Measurements from ENCODE around the gene CCDC149.

CCDC149 gene

DNA sequence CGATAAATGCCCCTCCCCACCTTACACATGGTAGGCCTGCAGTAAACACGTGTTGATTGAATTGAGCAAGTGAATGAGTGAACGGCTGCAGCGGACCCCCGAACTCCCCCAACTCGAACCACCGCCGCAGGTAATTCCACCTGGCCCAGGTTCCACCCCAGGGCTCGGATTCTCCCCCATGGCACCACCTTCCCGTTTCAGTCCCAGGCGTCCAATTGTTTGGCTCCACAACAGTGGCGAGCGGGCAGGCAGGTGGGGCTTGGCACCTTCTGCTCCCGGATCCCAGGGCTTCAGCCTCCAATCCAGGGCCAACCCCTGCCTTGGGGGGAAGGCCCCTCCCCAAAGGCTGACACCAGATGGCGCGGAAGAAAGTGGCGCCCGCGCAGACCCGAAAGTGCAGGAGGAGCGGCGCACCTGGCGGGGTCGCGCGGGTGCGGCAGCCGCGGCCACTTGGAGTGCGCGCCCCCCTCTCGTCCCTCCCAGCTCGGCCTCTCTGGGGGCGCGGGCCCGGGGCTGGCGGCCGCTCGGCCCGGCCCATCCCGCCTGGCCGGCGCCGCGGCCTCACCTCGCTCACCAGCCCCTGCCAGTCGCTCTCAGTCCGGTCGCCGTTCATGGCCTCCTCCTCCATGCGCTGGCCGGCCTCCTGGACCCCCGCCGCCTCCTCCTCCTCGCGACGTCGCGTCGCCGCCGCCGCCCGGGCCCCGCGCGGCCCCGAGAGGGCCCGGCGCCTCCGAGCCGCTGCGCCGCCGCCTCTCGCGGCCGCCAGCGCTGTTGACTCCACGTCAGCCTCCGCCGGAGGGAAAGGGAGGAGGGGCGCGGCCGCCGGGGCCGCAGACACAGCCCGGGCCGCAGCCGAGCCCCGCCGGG, at the start of gene CCDC149:
TSS of gene CCDC149 (minus strand) at position 791 of the 867 bp plus-strand sequence. CDS start at position 613, 178 bp downstream.
- no peak for DNase-seq (ENCODE audit: extremely low read depth in 1 of 2, low read depth in 1 of 2)

DNA sequence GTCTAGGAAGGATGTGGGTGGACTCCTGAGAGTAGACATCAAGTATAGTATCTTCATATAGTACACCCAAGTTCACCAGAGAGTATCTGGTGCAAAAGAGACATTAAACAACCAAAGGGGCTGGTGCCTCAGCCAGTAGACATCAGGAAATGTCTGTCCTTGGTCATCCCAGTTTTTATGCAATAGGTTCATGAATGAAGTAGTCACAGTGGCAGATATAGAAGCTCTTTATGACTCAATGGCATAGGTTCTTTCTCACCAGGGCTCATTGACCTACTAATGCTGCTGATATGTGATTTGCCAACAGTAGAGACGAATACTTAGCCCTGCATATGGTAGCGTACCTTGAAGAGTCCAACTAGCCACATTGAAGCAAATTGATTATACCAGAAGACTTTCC, 45.0 kb upstream of the CCDC149 start:
- no peak for DNase-seq (ENCODE audit: extremely low read depth in 1 of 2, low read depth in 1 of 2)

DNA sequence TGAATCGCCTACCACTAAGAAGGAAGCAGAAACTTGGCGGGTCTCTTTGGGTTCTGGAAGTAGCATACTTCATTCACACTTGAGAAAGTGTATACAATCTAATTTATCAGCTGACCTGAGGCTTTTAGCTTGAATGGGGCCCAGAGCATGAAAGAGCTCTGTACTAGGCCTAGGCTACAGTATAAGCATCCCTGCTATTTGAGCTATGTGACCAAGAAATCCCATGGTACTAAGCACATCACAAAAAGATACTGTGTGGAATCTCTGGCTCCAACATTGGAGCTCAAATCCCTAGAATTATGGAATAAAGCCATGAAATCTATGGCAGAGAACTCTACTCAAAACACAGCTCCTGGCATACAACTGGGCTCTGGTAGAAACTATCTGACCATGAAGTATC, 43.9 kb upstream of the CCDC149 start:
- no peak for DNase-seq (ENCODE audit: extremely low read depth in 1 of 2, low read depth in 1 of 2)

DNA sequence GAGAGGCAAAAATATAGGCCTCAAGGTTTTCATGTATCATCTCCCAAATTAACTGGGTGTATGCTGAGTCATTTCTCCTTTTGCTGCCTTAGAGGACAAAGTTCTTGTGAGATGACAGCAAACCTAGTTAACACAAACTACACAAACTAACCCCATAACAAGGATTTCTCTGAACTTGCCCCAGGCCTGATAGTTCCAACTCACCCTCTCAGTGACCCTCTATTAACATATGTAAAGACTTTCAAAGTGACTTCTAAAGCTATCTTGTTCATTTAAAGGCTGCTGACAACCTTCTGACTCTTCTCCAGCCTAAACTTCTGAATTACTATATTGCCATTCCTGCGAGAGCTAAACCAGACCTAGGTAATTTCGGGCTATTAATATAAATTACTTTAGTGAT, 43.2 kb upstream of the CCDC149 start:
- DNase-seq (ENCODE audit: extremely low read depth in 1 of 2, low read depth in 1 of 2) = no peak

DNA sequence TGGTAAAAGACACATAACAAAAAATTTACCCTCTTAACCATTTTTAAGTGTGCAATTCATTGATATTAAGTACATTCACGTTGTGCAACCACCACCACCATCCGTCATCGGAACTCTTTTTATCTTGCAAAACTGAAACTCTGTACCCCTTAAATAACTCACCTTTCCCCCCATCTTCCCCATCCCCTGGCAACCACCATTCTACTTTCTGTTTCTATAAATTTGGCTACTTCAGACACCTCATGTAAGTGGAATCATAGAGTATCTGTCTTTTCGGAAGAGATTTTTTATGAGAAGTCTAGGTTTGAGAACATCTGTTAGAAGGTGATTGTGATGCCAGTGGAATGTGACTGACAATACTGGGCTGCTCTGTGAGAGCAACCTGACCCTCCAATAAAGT, 39.8 kb upstream of the CCDC149 start:
- DNase-seq (ENCODE audit: extremely low read depth in 1 of 2, low read depth in 1 of 2) = no peak

DNA sequence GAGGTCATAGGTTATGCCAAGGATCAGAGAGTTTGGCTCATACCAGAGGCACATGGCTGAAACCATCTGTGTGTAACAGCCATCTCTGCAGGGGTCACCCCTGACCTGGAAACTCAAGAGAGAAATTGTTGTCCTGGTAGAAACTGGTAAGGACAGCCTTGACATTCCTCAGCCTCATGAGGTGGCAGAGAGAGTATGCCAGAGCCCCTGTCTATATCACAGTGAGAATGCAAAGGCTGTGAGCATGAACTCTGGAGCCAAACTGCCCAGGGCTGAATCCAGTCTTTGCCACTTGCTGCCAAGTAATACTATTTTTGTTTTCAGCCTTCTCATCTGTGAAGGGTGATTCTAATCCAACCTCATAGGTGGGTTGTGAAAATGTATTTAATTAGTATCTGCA, 37.1 kb upstream of the CCDC149 start:
- DNase-seq (ENCODE audit: extremely low read depth in 1 of 2, low read depth in 1 of 2) = no peak

DNA sequence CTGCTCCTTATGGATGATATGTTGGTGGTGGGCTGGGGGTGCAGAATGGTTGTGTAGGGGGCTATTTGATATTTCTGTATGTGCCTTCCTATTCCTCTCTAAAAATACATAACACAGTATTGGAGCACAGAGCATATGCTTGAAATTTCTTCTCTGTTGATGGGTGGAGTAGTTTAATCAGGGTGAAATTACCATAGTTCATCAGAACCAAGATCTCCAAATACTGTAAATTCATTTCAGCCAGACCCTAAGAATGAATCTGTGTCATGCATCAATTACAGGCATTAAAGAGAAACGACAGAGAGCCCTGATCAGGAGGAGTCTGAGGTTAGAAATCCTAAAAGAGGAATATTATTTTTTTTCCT, 25.1 kb upstream of the CCDC149 start:
- DNase-seq (ENCODE audit: extremely low read depth in 1 of 2, low read depth in 1 of 2) = no peak

DNA sequence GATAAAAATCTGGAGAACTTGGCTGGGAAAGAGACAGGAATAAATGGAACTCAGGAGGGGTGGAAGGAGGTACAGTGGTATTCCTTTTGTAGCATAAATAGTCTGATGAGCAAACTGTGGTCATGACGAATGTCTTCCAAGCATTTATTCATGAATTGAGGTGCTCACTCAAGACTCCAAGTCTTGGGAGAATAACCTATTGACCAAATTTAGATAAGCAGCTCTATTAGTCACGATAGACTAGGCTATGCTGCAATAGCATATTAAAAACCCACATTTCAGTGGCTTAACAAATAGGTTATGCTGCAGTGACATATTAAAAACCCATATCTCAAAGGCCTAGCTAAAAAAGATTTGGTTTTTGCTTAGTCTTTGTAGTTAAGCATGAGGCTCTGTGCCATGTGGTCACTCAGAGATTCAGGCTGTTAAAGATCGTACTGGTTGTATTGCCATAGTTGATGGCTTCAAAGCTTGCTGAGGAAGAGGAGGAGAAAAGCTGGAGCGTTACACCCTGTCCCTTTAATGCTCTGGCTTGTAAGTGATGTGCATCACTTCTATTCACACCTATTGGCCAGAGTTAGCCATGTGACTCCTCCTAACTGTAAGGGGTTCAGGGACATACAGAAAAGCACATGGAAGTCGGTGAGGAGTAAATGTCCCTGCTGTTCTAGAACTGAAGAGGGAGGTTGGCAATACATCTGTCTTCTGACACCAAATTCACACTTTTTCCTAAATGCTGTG, 24.5 kb upstream of the CCDC149 start:
- no peak for DNase-seq (ENCODE audit: extremely low read depth in 1 of 2, low read depth in 1 of 2)

DNA sequence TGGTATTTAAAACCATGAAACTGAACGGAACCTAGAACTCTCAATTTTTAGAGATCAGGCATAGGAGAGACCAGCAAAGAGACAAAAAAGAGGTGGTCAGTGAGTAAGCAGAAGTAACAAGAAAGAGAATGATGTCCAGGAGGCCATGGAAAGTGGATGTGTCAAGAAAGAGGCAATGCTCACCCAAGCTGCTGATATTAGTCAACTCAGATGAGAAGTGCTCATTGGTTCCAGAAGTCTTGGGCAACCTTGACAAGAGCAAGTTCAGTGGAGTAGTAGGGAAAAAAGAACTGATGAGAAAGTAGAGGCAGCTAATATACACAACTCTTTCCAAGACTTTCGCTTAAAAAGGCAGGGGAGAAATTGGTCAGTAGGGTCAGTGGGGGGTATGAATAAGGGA, 23.0 kb upstream of the CCDC149 start:
- DNase-seq (ENCODE audit: extremely low read depth in 1 of 2, low read depth in 1 of 2) = no peak

DNA sequence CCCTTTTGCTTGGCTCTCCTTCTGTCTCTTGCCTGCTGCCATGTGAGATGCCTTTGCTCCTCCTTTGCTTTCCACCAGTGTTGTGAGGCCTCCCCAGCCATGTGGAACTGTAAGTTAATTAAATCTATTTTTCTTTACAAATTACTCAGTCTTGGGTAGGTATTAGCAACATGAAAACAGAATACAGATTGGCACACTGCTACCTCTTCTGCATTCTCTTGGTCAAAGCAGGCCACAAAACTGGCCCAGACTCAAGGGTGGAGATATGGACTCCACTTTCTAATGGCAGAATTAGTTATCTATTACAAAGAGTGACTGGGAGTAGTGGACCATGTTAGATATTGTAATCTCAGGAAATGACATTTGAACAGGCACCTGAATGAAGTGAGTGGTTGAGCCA, 21.5 kb upstream of the CCDC149 start:
- DNase-seq (ENCODE audit: extremely low read depth in 1 of 2, low read depth in 1 of 2) = no peak

DNA sequence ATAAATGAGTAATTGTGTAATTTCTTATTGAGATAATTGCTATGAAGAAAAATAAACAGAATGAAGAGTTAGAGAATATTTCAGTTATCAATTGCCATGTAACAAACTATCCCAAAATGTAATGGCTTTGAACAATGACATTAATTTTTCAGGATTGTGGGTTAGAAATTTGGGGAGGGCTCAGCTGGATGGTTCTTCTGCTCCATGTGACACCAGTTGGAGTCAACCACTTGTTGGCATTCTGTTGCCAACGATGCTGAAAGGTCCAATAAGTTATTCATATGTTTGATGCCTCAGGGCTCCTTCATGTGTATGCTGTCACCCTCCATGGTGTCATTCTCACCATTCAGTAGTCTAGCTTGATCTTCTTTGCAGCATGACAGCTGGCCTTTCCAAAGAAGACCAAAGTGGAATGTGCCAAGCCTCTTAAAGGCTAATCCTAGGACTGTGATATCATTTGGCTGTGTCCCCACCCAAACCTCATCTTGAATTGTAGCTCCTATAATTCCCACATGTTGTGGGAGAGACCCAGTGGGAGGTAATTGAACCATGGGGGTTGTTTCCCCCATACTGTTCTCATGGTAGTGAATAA, 20.9 kb upstream of the CCDC149 start:
- DNase-seq (ENCODE audit: extremely low read depth in 1 of 2, low read depth in 1 of 2) = no peak

DNA sequence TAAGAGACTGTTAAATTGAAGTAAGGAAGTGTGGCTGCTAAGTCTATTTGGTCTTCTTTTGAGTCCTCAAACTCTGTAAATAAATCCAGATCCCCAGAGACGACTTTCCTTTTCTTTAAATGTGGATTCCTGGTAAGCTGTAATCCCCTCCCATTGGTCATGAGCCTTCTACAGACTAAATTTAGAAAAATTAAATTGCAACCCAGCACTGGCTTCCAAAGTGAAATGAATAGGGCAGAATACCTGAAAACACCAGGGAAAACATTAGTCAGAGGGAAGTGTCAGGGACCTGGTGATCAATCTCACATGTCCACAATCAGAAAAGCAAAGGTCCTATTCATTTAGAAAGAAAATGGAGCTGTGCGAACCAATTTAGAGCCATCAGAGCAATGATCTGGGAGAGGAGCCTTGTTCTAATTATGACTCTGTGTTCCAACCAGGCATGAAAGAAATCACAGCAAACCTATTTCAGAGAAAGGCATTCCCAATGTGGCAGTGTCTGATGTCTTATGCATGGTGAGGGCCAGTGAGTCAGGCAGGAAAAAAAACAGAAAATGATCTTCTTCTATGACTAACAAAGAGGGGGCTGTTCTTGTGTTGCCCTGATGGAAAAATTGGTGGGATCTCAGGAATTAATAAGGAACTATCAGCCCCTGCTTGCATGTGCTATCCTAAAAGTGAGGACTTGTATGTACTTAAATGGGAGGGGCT, 19.8 kb upstream of the CCDC149 start:
- DNase-seq (ENCODE audit: extremely low read depth in 1 of 2, low read depth in 1 of 2) = no peak

DNA sequence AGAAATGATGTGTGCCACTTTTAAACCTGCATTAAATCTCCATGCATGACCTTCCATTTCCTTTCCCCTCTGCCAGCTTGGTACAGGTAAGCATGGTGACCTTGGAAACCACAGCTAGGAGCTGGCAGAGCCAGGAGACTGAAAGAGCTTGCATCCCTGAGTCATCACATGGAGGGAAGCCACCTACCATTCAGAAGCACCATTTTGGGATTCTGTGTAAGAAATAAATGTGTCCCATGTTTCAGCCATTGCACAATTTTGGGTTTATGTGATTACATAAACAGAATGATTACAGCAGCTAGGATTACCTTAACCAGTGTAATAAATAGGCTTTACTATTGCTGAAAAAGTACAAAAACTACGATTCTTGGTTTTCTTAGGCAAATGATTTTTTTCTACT, 17.3 kb upstream of the CCDC149 start:
- no peak for DNase-seq (ENCODE audit: extremely low read depth in 1 of 2, low read depth in 1 of 2)

DNA sequence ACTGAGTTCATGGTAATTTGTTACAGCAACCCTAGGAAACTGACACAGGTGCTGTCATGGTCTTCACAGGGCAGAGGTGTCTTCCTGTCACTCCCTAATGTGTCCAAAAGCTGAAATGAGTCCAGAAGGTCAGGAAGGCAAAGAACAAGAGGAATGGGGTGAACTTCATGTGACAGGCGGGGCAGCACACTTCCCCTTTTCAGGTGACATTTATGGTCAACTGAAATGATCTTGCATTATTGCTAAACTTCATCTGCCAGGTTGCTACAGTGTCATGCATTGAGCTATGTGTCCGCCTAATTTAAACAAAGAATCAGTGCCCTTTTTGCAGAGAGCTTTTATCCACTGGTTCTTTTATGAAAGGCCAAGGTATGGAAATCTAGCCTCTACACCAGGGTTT, 15.9 kb upstream of the CCDC149 start:
- DNase-seq (ENCODE audit: extremely low read depth in 1 of 2, low read depth in 1 of 2) = no peak

DNA sequence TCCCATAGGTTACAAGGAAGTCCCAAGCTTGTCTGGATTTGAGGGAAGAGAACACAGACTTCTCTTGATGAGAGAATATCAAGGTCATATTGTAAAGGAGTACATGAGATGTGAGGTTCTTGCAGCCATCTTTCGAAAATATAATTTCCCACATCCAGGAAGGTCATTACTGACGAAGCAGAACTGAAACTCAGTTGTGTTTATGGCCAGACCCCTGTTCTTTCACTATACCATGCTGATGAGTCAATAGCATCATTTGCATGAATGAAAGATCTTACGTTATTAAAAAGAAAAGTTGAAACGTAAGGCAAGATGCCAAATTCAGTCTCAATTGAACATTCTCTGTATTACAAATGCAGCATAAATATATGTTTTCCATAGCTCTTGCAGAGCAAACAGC, 14.2 kb upstream of the CCDC149 start:
- DNase-seq (ENCODE audit: extremely low read depth in 1 of 2, low read depth in 1 of 2) = no peak

DNA sequence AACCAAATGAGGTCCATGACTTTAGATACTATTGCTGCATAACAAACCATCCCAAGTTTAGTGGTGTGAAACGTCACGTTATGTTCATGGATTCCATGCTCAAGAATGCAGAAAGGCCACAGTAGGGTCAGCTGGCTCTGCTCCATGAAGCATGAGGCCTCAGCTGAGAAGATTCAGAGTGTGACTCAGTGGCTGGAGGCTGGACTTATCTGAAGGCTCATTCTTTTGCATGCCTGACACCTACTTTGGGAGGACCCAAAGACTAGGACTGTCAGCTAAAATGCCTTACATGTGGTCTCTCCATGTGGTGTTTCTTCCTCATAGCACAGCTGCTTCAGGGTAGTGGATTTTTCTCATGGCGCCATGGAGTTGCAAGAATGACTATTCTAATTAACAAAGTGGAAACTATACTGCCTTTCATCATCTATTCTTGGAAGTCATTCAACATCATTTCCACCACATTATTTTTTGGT, 11.5 kb upstream of the CCDC149 start:
- no peak for DNase-seq (ENCODE audit: extremely low read depth in 1 of 2, low read depth in 1 of 2)

DNA sequence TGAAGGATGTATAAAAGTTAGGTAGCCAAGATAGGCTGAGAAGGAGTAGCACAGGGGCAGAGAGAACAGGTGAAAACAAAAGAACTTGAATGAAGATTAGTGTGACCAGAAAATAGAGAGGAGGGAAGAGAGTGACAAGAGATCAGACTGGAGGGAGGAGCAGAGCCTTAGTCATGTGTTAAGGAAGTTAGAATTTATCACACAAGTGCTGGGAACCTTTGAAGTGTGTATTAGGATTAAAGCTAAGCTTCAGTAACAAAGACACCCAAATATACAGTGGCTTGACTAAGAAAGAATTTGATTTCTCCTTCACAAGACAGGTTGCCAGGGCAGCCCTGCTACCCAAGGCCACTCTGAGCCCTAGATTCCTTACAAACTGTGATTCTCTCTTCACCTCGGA, 10.7 kb upstream of the CCDC149 start:
- DNase-seq (ENCODE audit: extremely low read depth in 1 of 2, low read depth in 1 of 2) = no peak

DNA sequence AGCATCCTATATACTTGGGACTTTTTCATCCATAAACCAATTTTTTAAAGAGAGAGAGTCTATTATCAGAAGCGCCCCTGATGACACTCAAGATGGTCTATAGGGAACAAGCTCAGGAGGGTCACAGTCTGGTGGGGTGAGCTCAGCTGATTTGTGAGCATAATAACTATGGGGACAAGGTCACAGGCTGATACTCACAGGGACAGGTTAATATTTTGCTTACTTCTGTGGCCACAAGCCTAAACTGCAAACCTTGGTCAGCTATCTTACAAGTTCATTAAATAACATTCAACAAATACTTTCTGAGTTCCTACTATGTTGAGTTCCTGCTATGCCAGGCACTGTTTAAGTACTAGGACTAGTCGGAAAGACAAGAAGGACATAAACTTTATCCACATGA, 10.2 kb upstream of the CCDC149 start:
- DNase-seq (ENCODE audit: extremely low read depth in 1 of 2, low read depth in 1 of 2) = no peak

DNA sequence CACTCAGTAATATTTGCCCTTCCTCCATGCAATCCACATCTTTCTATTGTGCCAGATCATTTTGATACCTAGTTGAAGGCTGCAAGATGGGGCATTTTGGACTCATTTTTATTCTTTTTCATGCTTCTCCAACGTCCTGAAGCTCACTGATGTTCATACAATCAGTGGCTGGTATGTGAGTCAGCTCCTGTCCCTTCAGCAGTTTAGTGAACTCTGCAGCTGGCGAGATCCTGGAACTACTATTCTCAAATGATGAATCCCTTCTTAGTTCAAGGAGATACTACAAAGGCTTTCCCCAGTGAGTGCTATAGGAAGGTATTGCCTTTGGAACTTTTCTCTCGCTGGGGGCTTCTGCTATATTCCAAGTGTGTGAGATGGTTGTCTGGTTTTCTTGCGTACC, 9.6 kb upstream of the CCDC149 start:
- no peak for DNase-seq (ENCODE audit: extremely low read depth in 1 of 2, low read depth in 1 of 2)

DNA sequence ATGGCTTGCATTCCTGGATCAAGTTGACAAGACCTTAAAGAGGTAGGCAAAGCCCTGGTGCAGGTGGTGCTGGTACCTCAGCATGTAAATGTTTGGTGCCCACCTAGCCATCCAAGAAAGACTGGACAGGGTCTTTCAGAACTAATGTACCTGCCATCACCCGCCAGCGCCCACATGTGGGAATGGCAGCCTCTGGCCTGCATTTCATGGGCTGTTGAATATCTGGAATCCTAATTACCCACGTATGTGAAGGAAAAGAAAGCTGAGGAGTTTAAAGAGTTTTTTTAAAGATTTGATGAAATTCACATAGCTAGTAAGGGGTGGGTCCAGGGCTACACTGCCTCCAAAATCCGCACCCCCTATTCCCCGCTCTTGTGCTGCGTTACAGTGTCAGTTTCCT, 8.6 kb upstream of the CCDC149 start:
- DNase-seq (ENCODE audit: extremely low read depth in 1 of 2, low read depth in 1 of 2) = no peak

DNA sequence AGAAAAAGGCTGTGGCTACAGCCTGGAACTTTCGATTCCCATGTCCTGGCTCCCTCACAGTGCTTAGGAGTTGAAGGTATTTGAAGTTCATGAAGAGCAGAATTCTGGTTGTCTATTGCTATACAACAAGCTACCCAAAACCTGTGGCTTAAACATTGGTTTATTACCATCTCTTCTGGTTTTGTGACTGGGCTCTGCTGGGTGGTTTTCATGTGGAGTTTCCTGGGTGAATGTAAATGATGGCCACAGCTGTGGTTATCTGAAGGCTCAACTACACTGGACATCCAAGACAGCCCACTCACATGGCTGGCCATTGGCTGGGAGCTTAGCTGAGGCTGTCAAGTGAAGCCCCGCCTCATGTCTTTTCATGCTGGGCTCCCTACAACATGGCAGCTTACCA, 7.2 kb upstream of the CCDC149 start:
- DNase-seq (ENCODE audit: extremely low read depth in 1 of 2, low read depth in 1 of 2) = no peak
